ENCODE results near the gene KLHL35. TPM values are rescaled to one million over a fixed set of nuclear protein-coding genes. Genes with fewer than 3 reads are reported as not detected.

The KLHL35 gene
- total RNA-seq, 1 donor from 2014 or later: 0.68 TPM

GRCh38 chr11:75470476-75471080 lies 37.6 kb upstream of the KLHL35 start:
- intact Hi-C loops (cut with DNase I): no loop called here
- no peak for ATAC-seq
- DNase-seq (ENCODE audit: missing footprints): no peak

GRCh38 chr11:75469785-75470405 lies 36.9 kb upstream of the KLHL35 start:
- ATAC-seq: peak; percentile 20
- DNase-seq (ENCODE audit: missing footprints): no peak
- intact Hi-C loops (cut with DNase I): no loop called here

GRCh38 chr11:75468534-75469340 lies 35.7 kb upstream of the KLHL35 start:
- ATAC-seq (peak; percentile 56), DNase-seq (ENCODE audit: missing footprints) (no peak)
- intact Hi-C loops (cut with DNase I): no loop called here

- no peak for DNase-seq (ENCODE audit: missing footprints)
- intact Hi-C loops (cut with DNase I): no loop called here
- no peak for ATAC-seq
Measured at GRCh38 chr11:75467881-75468280, 34.9 kb upstream of the KLHL35 start.

GRCh38 chr11:75467311-75467710 lies 34.3 kb upstream of the KLHL35 start:
- intact Hi-C loops (cut with DNase I): no loop called here
- DNase-seq (ENCODE audit: missing footprints) (no peak), ATAC-seq (no peak)

- DNase-seq (ENCODE audit: missing footprints): no peak
- no peak for ATAC-seq
- intact Hi-C loops (cut with DNase I): no loop called here
Measured at GRCh38 chr11:75465701-75466531, 32.9 kb upstream of the KLHL35 start.

GRCh38 chr11:75463106-75463774 lies 30.2 kb upstream of the KLHL35 start:
- ATAC-seq (no peak), DNase-seq (ENCODE audit: missing footprints) (no peak)
- intact Hi-C loops (cut with DNase I): no loop called here

- ATAC-seq (no peak), DNase-seq (ENCODE audit: missing footprints) (no peak)
- intact Hi-C loops (cut with DNase I): no loop called here
Measured at GRCh38 chr11:75462117-75462653, 29.2 kb upstream of the KLHL35 start.

- DNase-seq (ENCODE audit: missing footprints) (no peak), ATAC-seq (no peak)
- intact Hi-C loops (cut with DNase I): no loop called here
Measured at GRCh38 chr11:75461151-75461550, 28.1 kb upstream of the KLHL35 start.

- ATAC-seq (no peak), DNase-seq (ENCODE audit: missing footprints) (peak; percentile 34)
- intact Hi-C loops (cut with DNase I): no loop called here
Measured at GRCh38 chr11:75456596-75457183, 23.7 kb upstream of the KLHL35 start.

GRCh38 chr11:75454987-75455386 lies 22.0 kb upstream of the KLHL35 start:
- intact Hi-C loops (cut with DNase I): no loop called here
- ATAC-seq (no peak), DNase-seq (ENCODE audit: missing footprints) (peak; percentile 63)

GRCh38 chr11:75453916-75454655 lies 21.1 kb upstream of the KLHL35 start:
- intact Hi-C loops (cut with DNase I): no loop called here
- ATAC-seq (no peak), DNase-seq (ENCODE audit: missing footprints) (no peak)

GRCh38 chr11:75450826-75451821 lies 18.1 kb upstream of the KLHL35 start:
- intact Hi-C loops (cut with DNase I): no loop called here
- no peak for ATAC-seq
- DNase-seq (ENCODE audit: missing footprints): peak; percentile 35

GRCh38 chr11:75450236-75450635 lies 17.2 kb upstream of the KLHL35 start:
- intact Hi-C loops (cut with DNase I): no loop called here
- no peak for ATAC-seq
- DNase-seq (ENCODE audit: missing footprints): peak; percentile 62

- DNase-seq (ENCODE audit: missing footprints) (peak; percentile 55), ATAC-seq (no peak)
- intact Hi-C loops (cut with DNase I): no loop called here
Measured at GRCh38 chr11:75449776-75450175, 16.8 kb upstream of the KLHL35 start.

GRCh38 chr11:75449271-75449670 lies 16.3 kb upstream of the KLHL35 start:
- DNase-seq (ENCODE audit: missing footprints): peak; percentile 42
- intact Hi-C loops (cut with DNase I): no loop called here
- no peak for ATAC-seq

All from Right ventricle myocardium inferior (tissue), 1 donor.